Parathyroid adenoma (tissue), 2 donors: Measurements from ENCODE around the gene FAM20A.

Experiments
- H2AFZ ChIP-seq: fragments of 300-600 bp; sonication (generic); one replicate; pipeline ENCODE4 v1.7.0; 2017; ENCODE audit warnings: antibody characterized with exemption, mild to moderate bottlenecking
- H3K27ac ChIP-seq: fragments of 300-600 bp; sonication (generic); one replicate; pipeline ENCODE4 v1.7.0; 2017
- H3K27me3 ChIP-seq: fragments of 300-600 bp; sonication (generic); one replicate; pipeline ENCODE4 v1.7.0; 2017; ENCODE audit warnings: low read length; ENCODE audit not compliant: control insufficient read depth, insufficient read depth
- H3K36me3 ChIP-seq: fragments of 300-600 bp; sonication (generic); one replicate; pipeline ENCODE4 v1.7.0; 2017; ENCODE audit warnings: low read length; ENCODE audit not compliant: control insufficient read depth, insufficient read depth
- H3K4me1 ChIP-seq: fragments of 300-600 bp; sonication (generic); one replicate; pipeline ENCODE4 v1.7.0; 2017; ENCODE audit warnings: control low read depth
- H3K4me2 ChIP-seq: fragments of 300-600 bp; sonication (generic); one replicate; pipeline ENCODE4 v1.7.0; 2017; ENCODE audit warnings: low read length
- H3K4me3 ChIP-seq: fragments of 300-600 bp; sonication (generic); one replicate; pipeline ENCODE4 v1.7.0; 2017; ENCODE audit warnings: low read depth, low read length
- H3K79me2 ChIP-seq: fragments of 300-600 bp; sonication (generic); one replicate; pipeline ENCODE4 v1.7.0; 2017; ENCODE audit warnings: control low read depth
- H3K9ac ChIP-seq: fragments of 300-600 bp; sonication (generic); one replicate; pipeline ENCODE4 v1.7.0; 2017; ENCODE audit warnings: mild to moderate bottlenecking
- H3K9me3 ChIP-seq: fragments of 300-600 bp; sonication (generic); one replicate; pipeline ENCODE4 v1.7.0; 2017; ENCODE audit warnings: low read length; ENCODE audit not compliant: control insufficient read depth
- CTCF ChIP-seq: fragments of 300-600 bp; sonication (generic); IDR thresholded peaks from one replicate; pipeline ENCODE4 v1.7.0; 2017; ENCODE audit warnings: antibody characterized with exemption, mild to moderate bottlenecking
- donor health status: primary hyperparathyroidism.

Gene FAM20A

GRCh38 chr17:68489919-68490318 lies 111.2 kb downstream of the FAM20A start:
- H3K9ac ChIP-seq, result no peak overlapping the region
- H3K27me3 ChIP-seq, result no peaks in the 10 kb centered on the region
- peaks cover 45% of the 10 kb centered on the region for H3K4me1 ChIP-seq

More at GRCh38 chr17:68489919-68490318, 111.2 kb downstream of the FAM20A start:
- H3K79me2 ChIP-seq, result no peaks in the 10 kb centered on the region
- H3K27ac ChIP-seq, result no peak overlapping the region
- H2AFZ ChIP-seq, result peak overlapping the region; percentile 10
- H3K4me2 ChIP-seq, result no peak overlapping the region
- no peak overlapping the region for H3K4me3 ChIP-seq
- no peaks in the 10 kb centered on the region for H3K9me3 ChIP-seq
- no peak for TF ChIP-seq CTCF
- H3K36me3 ChIP-seq, result no peaks in the 10 kb centered on the region
